H1 (cell line): ENCODE results near the gene KRTAP6-1. TPM values are rescaled to one million over a fixed set of nuclear protein-coding genes. Genes with fewer than 3 reads are reported as not detected.

Source experiments
- NANOG ChIP-seq: IDR thresholded peaks from 2 replicates; pipeline ENCODE4 v1.6.1; 2011; ENCODE audit warnings: low read length, low read depth, mild to moderate bottlenecking, inconsistent platforms; ENCODE audit not compliant: insufficient read depth, poor library complexity, severe bottlenecking
- polyA plus RNA-seq, 7 experiments: library from polyadenylated mRNA; depleted of rRNA in 3 of 7; stranded (reverse) in 5 of 7; unstranded in 2 of 7; fragments of >200 nt in 5 of 7; fragments of 200-250 nt in 2 of 7; gene quantifications; 1 replicate in 5 of 7; 2 replicates in 1 of 7; 4 replicates in 1 of 7; pipeline versions ENCODE4 v1.2.1 to v1.2.3, GENCODE V29; 2011 to 2013; ENCODE audit warnings: missing spikeins in 2 of 7, mixed read lengths in 2 of 7
- total RNA-seq: library from RNA; stranded (reverse); fragmentation: NEBNext Ultra II Directional; extraction: Animal tissue kit (Norgen Biotek cat#: 25700); gene quantifications from 2 replicates; pipeline ENCODE4 v1.2.1, GENCODE V29; 2021
- TF ChIP-seq, protein P1 (sequence below): IDR thresholded peaks from 2 replicates; pipeline ENCODE4 v1.6.1; 2012; ENCODE audit warnings: low read length, inconsistent platforms

Gene KRTAP6-1
- total and polyA plus RNA-seq, 2 of the 8 experiments (the other 6 are each of a cell fraction or from before 2014, with no cell fraction given) = not detected

- TF ChIP-seq, protein P1, sequence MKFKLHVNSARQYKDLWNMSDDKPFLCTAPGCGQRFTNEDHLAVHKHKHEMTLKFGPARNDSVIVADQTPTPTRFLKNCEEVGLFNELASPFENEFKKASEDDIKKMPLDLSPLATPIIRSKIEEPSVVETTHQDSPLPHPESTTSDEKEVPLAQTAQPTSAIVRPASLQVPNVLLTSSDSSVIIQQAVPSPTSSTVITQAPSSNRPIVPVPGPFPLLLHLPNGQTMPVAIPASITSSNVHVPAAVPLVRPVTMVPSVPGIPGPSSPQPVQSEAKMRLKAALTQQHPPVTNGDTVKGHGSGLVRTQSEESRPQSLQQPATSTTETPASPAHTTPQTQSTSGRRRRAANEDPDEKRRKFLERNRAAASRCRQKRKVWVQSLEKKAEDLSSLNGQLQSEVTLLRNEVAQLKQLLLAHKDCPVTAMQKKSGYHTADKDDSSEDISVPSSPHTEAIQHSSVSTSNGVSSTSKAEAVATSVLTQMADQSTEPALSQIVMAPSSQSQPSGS = no peak
- TF ChIP-seq NANOG = no peak
These were observed 15.5 kb upstream of the KRTAP6-1 start (continued) for GRCh38 chr21:30629200-30629599.
